Ishikawa (cell line): Measurements from ENCODE around the gene LHFPL2.

Experiments used
- CEBPB ChIP-seq: IDR thresholded peaks from 2 replicates; pipeline ENCODE4 v1.6.1; 2012
- CREB1 ChIP-seq: IDR thresholded peaks from 2 replicates; pipeline ENCODE4 v1.6.1; 2012; ENCODE audit warnings: low read depth
- EGR1 ChIP-seq: IDR thresholded peaks from 2 replicates; pipeline ENCODE4 v1.6.1; 2012
- EP300 ChIP-seq: IDR thresholded peaks from 2 replicates; pipeline ENCODE4 v1.6.1; 2012; ENCODE audit warnings: borderline replicate concordance
- FOXM1 ChIP-seq: IDR thresholded peaks from 2 replicates; pipeline ENCODE4 v1.6.1; 2012; ENCODE audit warnings: low read depth, borderline replicate concordance
- MAX ChIP-seq: IDR thresholded peaks from 2 replicates; pipeline ENCODE4 v1.6.1; 2012
- NFIC ChIP-seq: IDR thresholded peaks from 2 replicates; pipeline ENCODE4 v1.6.1; 2012
- RAD21 ChIP-seq: IDR thresholded peaks from 2 replicates; pipeline ENCODE4 v1.6.1; 2012; ENCODE audit warnings: low read depth
- REST ChIP-seq: IDR thresholded peaks from 2 replicates; pipeline ENCODE4 v1.6.1; 2012; ENCODE audit warnings: low read depth, mild to moderate bottlenecking
- TAF1 ChIP-seq: IDR thresholded peaks from 2 replicates; pipeline ENCODE4 v1.6.1; 2012; ENCODE audit warnings: low read depth, mild to moderate bottlenecking
- TCF12 ChIP-seq: IDR thresholded peaks from 2 replicates; pipeline ENCODE4 v1.6.1; 2012; ENCODE audit warnings: low read depth
- TEAD4 ChIP-seq: IDR thresholded peaks from 2 replicates; pipeline ENCODE4 v1.6.1; 2012
- USF1 ChIP-seq: IDR thresholded peaks from 2 replicates; pipeline ENCODE4 v1.6.1; 2012
- YY1 ChIP-seq: IDR thresholded peaks from 2 replicates; pipeline ENCODE4 v1.6.1; 2012; ENCODE audit warnings: low read depth
- ZBTB7A ChIP-seq: IDR thresholded peaks from 2 replicates; pipeline ENCODE4 v1.6.1; 2012; ENCODE audit warnings: low read depth

Gene LHFPL2

GRCh38 chr5:78637468-78637867 lies 11.1 kb downstream of the LHFPL2 start:
- TF ChIP-seq ZBTB7A (no peak), TAF1 (no peak), MAX (no peak), TEAD4 (no peak), NFIC (no peak), CREB1 (no peak), RAD21 (no peak), REST (no peak)

- TF ChIP-seq USF1 = no peak
- no peak for TF ChIP-seq TEAD4
- TF ChIP-seq CREB1 = no peak
- TF ChIP-seq EP300 = no peak
- TF ChIP-seq ZBTB7A = no peak
- no peak for TF ChIP-seq MAX
- no peak for TF ChIP-seq YY1
- TF ChIP-seq NFIC = no peak
- no peak for TF ChIP-seq EGR1
- no peak for TF ChIP-seq RAD21
- no peak for TF ChIP-seq TCF12
- TF ChIP-seq CEBPB = no peak
- no peak for TF ChIP-seq REST
- no peak for TF ChIP-seq FOXM1
- TF ChIP-seq TAF1 = no peak
Measured at GRCh38 chr5:78636682-78637081, 11.9 kb downstream of the LHFPL2 start.

- no peak for TF ChIP-seq CREB1
- no peak for TF ChIP-seq EP300
- no peak for TF ChIP-seq YY1
- no peak for TF ChIP-seq USF1
- no peak for TF ChIP-seq CEBPB
- no peak for TF ChIP-seq TCF12
- no peak for TF ChIP-seq REST
- TF ChIP-seq EGR1 = no peak
- no peak for TF ChIP-seq TAF1
- no peak for TF ChIP-seq TEAD4
- no peak for TF ChIP-seq MAX
- no peak for TF ChIP-seq FOXM1
- no peak for TF ChIP-seq ZBTB7A
- TF ChIP-seq RAD21 = no peak
- TF ChIP-seq NFIC = no peak
Measured at GRCh38 chr5:78634634-78635033, 13.9 kb downstream of the LHFPL2 start.

- TF ChIP-seq EGR1 (no peak), RAD21 (no peak), NFIC (no peak)
Measured at GRCh38 chr5:78634229-78634628, 14.3 kb downstream of the LHFPL2 start.

GRCh38 chr5:78633700-78634099 lies 14.9 kb downstream of the LHFPL2 start:
- TF ChIP-seq USF1 (no peak), EP300 (no peak), CREB1 (no peak), TCF12 (no peak), ZBTB7A (no peak), RAD21 (no peak), TAF1 (no peak), YY1 (no peak), FOXM1 (no peak), REST (no peak), CEBPB (no peak), TEAD4 (no peak)
